LHCN-M2 (cell line): Measurements from ENCODE around the gene TNS1. TPM values are rescaled to one million over a fixed set of nuclear protein-coding genes. Genes with fewer than 3 reads are reported as not detected.
A peak's percentile ranks its signal among the peaks of the same experiment; 100 is the strongest.

Experiments used
- DNase-seq: peaks from one replicate; pipeline ENCODE4 v3.0.0-alpha.2; 2012; ENCODE audit warnings: low read depth
- total RNA-seq: library from RNA; depleted of rRNA; stranded (reverse); fragments of >200 nt; gene quantifications from 2 replicates; pipeline ENCODE4 v1.2.3, GENCODE V29; 2014

Gene TNS1
- total RNA-seq, 1 experiment from 2014 or later = 53.4 TPM

GRCh38 chr2:217943446-217944321 lies 59.1 kb downstream of the TNS1 start:
- DNase-seq = peak; percentile 64

GRCh38 chr2:217942731-217943335 lies 60.0 kb downstream of the TNS1 start:
- DNase-seq = peak; percentile 63

- DNase-seq = peak; percentile 20
Observed at GRCh38 chr2:217941886-217942728, 60.7 kb downstream of the TNS1 start.

DNA sequence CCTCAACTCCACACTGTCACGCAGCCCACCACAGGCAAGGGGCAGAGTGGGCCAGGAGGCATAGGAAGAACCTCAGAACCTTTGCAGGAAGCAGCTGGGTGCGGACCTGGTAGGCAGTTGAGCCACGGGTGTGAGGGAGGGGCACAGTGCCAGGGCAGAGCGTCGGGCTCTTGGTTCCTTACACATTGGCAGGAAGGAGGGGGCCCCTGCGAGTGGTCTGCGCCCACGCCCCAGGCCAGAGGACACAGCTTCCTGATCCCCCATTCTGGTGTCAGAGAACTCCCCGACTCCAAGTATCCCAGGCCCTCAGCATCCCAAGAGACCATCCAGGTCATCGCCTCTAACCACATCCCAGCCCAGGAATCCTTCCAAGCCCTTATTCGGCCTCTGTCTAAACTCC lies 61.5 kb downstream of the TNS1 start:
- DNase-seq = peak; percentile 41

DNA sequence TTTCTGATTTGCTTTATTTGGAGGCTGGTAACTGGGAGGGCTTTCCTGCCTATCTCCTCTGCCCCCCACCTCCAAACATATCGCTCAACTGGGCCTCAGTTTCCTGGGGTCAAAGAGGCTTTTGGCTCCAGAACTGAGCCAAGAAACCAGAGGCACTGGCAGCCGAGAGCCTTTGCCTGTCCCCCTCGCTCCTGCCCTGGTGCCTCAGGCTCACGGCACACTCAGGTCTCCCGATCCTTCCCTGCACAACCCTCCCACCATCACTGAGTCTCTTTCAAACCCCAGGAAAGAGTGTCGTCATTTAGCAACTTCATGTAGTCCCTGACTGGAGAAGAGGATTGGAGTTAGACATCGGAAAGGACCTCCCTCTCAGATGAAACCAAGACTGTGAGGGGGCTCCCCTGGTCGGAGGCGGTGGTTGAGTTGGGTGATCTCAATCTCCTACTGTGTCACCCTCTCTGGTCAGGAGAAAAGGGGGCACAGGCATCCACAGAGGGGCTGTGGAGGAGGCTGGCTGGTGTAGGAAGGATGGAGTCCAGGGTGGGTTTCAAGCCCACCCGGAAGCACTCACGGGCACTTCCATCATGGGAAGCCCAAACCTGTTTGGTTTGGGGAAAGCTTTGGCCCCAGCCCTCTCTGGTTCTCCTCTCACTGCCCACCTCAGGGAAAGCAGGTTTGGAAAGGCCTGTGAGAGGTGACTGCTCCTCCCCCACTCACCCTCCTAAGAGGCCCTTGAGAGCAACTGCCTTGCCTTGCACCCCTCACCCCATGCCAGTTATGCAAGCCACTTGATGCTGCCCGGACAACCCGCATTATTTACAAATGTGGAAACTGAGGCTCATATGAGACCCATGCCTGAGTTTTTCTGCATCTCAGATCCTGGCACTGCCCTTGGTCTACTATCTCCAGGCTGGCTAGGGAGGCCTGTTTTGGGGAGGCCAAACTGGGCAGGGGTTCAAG lies 62.3 kb downstream of the TNS1 start:
- no peak for DNase-seq

DNA sequence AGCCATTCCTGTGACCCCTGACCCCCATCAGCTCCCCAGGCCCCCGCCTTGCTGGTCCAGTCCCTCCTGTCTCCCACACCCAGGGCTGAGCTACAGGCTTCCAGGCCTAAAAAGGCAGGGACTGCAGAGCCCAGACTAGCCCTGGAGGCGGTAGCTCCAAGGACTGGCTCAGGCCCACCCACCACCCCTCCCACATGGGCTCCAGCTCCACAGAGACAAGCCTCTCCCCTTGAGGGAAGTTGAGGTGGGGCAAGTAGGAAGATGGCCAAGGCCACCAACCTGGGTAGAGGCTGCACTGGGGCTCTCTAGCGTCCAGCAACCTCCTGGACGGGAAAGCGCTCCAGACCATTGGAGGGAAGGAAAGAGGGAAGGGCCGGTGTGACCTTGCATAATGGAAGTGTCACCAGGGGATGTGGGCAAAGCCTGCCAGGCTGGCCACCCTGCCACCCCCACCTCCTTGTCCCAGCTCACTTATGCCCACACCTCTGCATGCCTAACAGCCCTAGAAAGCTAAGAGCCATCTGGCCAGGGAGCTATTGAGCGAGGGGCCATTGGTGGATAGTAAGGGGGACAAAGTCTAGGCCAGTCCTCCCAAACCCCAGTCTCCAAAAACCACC lies 63.1 kb downstream of the TNS1 start:
- no peak for DNase-seq

- no peak for DNase-seq
Observed at GRCh38 chr2:217939220-217939619, 63.6 kb downstream of the TNS1 start.

DNA sequence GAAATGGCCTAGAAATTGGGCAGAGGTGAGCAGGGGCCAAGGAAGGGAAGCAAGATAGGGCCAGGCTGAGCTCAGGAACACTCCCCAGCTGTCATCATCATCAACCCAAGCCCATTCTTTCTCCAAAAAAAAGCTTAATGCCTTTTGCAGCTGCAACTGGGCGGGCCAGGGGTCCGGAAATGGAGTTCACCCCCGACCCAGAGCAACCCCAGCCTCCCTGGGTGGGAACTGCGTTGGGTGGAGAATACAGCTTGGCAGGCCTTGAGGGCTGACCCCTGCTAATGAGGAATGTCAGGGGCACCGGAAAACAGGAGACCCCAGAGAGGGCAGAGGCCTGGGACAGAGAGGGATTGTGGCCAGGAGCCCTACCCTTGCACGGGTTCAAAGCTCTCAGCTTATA lies 64.8 kb downstream of the TNS1 start:
- DNase-seq = no peak

- no peak for DNase-seq
Observed at GRCh38 chr2:217937446-217937845, 65.3 kb downstream of the TNS1 start.

- DNase-seq = no peak
Observed at GRCh38 chr2:217936952-217937351, 65.8 kb downstream of the TNS1 start.

DNA sequence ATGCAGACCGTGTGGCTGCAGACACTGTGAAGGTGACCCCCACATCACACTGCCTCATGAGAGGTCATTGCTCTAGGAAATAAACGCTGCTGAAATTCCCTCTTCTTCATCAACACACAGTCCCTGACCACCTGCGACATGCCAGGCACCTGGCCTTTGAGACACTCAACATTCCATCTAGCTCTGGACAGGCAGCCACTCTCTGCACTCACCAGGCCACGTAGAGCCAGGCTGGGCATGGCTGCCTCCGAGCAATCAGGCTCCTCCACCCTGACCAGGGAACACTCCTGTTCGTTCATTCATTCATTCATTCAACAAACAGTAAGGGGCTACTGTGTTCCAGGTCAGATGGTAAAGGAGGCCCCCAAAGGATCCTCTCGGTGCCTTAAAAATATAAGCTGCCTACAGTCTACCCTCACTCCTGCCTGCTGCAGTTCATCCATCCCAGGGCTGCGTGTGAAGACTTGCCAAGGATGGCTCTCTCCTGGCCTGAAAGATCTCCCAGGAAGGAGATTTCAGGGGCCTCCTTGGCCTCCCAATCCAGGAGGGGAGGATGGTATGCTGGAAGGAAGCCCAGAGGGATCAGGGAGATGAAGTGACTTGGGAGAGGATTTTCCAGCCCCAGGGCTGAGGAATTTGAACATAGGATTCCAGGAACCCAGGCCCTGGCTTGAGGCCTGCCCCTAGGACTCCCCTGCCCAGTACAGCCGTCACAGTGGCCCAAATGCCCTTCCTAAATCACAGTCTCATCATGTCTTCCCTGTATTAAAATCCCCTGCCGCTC lies 66.7 kb downstream of the TNS1 start:
- peak; percentile 26 for DNase-seq

GRCh38 chr2:217935235-217935879 lies 67.4 kb downstream of the TNS1 start:
- DNase-seq = peak; percentile 54

- DNase-seq = peak; percentile 98
Observed at GRCh38 chr2:217934321-217935131, 68.3 kb downstream of the TNS1 start.

DNA sequence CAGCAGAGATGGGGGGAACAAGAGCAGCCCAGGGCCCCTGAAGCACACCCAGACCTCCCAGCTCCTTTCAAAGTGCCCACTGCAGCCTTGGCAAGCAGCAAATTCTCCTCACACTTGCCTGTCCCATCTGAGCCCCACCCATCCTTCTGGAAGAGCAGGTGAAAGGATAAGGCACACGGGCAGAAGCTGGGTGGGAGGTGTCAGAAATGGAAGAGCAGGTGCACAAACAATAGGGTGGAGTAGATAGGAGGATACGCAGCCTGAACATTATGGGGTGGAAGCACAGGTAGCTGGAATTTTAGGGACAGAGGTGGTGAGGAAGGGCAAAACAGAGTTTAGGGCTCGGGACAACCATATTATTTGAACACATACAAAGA lies 69.2 kb downstream of the TNS1 start:
- DNase-seq = no peak

DNA sequence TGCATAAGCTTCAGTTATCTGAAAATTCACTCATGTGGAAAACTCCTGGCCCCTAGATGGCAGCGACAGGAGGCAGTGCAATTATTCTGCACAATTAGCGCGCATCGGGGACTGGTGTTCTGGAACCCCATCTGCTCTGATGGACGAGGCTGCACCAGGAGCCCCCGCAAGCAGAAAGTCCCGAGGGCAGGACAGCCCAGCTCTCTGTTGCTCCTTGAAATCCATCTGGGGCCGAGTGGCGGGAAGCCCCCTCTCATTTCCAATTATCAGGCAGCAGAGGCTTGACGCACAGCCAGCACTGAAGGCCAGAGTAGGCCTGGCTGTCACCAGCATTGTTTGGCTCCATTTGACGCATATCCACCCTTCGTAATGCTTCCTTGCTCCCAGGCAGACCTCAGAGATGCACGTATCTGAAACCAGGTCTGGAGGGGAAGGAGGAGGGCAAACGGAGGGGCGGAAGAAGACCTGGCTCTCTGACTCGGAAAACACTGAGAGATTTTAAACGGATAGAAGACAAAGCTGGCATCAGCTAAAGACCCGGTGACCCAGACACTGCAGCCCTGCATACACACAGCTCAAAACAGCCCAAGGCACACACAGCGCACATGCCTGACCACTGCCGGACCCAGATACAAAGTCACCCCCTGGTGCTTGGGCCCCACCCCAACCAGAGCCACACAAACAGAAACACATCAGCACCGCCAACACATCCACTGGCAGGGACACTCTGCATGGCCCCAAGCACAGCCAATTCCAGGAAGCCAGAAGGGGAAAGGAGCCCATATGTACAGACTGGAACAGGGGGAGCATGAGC lies 69.8 kb downstream of the TNS1 start:
- DNase-seq = no peak

DNA sequence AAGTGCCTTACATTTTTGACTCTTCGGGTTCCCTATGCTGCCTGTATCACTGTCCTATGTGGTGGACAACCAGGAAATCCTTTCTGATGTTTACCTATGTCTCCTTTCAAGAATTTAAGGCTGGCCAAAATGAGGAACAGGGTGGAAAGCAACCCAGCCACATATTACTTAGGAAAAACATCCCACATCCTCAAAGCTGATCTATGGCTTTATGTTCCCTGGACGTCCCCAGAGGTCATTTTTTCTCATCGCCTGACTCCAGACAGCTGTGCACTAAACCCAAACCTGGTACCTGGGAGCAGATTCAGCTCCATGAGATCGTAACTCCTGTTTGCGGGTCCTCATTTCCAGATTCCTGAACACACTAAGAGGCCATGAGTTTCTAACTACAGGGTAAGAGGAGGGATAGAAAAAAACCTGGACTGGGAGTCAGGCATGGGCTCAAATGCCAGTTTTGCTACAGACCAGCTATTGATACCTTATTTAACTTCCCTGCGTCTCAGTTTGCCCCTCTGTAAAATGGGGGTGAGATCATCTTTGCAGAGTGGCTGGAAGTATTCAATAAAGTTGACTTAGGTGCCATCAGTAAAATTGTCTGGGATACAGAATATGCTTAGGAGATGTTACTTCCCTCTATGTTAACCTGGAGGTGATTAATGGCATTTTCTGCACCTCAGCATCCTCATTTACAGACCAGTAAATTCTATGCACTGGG lies 70.8 kb downstream of the TNS1 start:
- no peak for DNase-seq
